GM19193 (cell line): ENCODE measurements around the gene CHGA.

Experiments used
- POLR2A ChIP-seq: IDR thresholded peaks from 4 replicates; pipeline ENCODE4 v1.6.1; 2011; ENCODE audit not compliant: insufficient read depth, insufficient read length; ENCODE audit errors: extremely low read depth

The CHGA gene

DNA sequence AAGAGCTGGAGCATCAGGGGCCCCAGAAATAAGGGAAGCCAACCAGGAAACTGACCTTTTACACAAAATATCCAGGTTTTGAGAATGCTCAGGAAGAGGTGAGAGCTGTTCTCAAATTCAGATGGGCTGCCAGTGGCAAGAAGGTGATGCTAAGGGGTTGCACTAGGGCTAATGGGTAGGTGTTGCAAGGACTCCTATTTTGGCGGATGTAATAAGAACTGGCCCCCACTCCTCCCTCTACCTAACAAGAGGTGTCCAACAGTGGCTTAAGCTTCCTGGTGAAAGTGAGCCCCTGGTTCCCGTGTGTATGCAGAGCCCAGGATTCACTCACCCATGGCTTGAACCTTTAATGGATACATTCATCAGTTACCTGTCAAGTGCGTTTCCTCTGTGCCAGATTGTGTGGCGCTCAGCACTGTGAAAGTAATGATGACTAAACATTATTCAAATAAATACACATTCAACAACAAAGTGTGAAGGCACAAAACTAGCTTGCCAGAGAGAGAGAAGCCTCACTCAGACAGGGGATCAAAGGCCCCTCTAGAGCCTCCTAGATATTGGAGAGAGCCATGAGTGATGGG lies 705 bp upstream of the CHGA start:
- no peak for TF ChIP-seq POLR2A

- TF ChIP-seq POLR2A, result no peak
These were observed 774 bp downstream of the CHGA start for GRCh38 chr14:92923744-92924103.

DNA sequence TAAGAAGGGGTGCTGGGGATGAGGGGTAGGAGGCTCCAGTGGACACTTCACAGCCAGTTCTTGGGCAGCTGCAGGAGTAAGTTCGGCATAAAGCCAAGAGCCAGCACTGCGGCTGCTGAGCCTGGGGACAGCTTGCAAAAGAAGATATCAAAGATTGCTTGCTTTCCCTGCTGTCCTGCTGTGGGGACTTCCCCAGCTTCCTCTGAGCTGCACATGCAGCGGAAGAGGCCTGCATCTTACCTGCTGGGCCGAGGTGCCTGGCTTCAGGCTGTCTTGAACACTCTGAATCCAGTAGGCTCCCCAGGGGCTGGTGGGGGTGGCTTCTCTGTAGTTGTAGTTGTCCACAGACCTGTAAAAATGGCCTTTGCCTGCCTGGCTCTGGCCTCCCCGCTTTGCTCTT lies 1.3 kb downstream of the CHGA start:
- TF ChIP-seq POLR2A, result no peak

DNA sequence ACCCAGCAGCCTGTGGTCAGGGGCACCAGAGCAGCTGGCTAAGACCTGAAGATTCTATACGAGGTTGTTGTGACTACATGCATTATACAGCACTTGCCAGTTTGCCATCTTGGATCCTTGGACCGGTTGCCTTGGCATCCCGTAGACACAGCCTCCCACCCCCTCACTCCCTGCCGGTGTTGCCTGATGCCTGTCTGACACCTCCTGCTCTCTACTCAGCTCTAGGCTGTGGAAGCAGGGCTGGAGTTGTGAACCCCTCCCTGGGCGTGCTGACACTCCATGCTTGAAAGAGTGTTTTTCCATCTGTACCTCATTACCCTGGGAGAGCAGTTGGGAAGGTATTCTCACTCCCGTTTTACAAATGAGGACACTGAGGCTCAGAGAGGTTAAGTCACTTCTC lies 2.5 kb downstream of the CHGA start:
- TF ChIP-seq POLR2A, result no peak

DNA sequence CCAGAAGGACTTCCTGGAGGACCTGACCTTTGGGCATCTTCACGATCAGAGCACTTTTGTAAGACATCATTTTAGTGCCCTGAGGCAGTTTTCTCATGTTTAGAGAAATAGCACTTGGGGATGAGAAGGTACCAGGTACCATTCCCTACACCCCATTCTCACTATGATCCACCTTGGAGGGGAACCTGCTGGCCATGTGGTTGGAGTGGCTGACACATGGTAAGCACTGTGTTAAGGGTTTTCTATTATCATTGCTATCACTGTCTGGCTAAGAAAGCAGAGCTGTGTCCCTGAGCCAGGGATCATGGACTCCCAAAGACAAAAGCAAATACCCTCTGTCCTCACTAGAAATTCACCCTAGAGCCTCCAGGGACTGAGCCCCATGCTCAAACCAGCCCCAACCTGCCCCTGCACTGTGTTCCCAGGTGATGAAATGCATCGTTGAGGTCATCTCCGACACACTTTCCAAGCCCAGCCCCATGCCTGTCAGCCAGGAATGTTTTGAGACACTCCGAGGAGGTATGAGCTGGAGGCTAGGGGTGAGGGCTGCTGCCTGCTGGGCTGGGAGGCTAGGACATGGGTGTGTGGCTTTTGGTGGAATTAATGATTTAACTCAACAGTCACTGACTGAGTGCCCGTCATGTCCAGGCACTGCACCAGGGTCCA lies 3.4 kb downstream of the CHGA start:
- no peak for TF ChIP-seq POLR2A

GRCh38 chr14:92926931-92927330 lies 4.0 kb downstream of the CHGA start:
- TF ChIP-seq POLR2A, result no peak

- TF ChIP-seq POLR2A, result no peak
These were observed 4.7 kb downstream of the CHGA start for GRCh38 chr14:92927349-92928257.

DNA sequence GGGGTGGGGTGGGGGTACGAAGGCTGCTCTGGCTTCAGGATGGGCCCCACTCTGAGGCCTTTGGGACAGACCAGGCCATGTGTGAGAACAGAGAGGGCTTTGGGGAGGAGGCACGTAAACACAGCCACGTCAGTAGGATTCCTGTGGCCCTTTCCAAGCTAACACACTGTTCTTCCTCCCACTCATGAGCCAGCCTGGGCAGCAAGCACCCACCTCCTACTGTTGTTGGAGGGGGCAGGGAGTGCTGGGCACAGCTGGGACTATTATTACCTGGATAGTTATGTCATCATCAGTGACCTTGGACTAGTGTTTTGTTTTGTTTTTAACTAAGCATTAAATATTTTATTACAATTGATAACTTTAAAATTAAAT lies 5.3 kb downstream of the CHGA start:
- TF ChIP-seq POLR2A, result no peak

DNA sequence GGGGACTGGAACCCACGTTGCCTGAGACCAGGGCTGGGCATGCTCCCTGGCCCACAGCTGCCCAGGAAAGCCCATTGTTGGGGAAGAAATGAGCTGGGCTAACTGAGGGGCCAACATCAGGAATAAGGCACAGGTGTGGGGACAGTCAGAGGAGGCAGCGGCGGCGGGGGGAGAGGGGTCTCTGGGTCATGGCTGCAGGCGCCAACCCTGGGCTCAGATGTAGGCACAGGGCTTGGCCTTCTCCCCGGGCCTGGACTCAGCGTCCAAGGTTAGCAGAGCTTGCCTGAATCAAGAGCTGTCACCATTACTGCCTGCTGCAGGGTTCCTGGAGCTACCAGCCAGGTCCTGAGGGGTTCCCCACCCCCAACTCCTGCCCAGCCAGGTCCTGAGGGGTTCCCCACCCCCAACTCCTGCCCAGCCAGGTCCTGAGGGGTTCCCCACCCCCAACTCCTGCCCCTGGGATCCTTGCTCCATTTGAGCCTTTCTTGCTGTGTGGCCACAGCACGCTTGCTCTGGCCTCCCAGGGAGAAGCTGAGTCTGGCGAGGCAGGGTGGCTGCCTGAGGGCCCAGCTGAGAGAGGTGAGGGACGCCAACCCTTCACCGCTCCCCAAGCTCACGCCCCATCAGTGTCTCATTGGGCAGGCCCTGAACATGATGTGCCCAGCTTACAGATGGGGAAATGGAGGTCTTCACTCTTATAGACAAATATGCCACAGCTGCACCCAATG lies 6.2 kb downstream of the CHGA start:
- no peak for TF ChIP-seq POLR2A

DNA sequence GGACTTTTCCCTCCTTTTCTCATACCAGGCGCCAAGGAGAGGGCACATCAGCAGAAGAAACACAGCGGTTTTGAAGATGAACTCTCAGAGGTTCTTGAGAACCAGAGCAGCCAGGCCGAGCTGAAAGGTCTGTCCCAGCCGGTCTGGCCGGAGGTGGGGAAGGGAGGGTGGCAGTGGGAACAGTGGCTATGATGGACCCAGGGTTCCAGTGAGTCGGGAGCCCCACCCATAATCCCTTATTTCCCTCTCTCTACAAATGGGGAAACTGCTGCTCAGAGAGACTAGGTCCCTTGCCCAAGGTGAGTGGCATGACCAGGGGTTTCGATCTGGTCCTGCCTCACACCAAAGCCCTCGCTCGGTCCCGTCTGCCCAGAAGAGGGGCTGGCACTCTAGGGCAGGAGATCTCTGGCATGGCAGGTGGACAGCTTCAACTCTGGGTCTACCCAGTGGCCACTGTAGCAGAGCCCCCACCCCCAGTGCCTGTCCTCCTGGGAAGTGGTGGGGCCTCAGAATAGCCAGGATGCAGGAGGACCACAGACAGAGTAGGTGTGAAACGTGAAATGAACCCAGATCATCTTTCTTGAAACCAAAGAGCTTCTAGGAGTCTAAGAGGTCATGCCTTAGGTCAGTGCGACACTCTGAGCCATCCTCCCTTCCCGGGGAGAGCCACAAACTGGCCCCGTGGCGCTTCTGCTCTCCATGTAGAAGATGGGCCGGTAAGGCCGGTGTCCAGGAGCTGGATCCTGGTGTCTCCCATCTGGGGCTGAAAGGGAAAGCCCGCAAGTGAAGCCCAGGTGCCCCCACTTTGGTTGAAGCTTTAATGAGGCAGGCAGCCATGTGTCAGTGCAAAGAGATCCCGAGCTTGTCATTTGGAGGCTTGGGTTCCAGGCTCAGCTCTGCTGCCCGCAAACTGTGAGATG lies 7.0 kb downstream of the CHGA start:
- TF ChIP-seq POLR2A, result no peak

- TF ChIP-seq POLR2A, result no peak
These were observed 8.0 kb downstream of the CHGA start for GRCh38 chr14:92930737-92931602.

DNA sequence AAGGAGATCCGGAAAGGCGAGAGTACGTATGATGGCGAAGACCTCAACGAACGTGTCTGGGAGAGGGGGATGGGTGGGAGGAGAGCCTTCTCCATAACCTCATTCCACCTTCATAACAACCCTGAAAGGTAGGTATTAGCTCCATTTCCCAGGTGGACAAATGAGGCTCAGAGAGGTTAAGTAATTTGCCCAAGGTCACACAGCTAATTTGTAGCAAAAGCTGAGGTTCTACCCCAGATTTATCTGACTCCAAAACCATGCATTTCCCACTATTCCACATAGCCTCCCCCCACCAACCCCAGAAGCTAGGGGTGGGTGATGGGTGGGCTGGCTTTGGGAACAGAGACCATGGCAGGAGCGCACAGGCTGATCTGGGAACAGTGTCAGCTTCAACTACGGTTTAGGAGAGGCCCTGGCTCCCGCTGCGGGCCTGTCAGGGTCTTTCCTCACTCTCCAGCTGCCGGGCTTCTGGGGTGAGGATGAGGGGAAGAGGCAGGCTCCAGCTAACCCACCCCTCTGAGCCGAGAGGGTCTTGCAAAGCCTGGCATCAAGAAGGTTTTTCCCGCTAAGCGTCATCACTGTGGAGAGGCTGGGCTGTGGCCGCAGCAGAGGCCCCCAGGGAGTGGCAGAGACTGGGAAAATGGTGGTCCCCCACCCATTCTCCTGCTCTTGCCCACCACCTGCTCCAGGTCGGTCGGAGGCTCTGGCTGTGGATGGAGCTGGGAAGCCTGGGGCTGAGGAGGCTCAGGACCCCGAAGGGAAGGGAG lies 8.9 kb downstream of the CHGA start:
- TF ChIP-seq POLR2A, result no peak
